Mesothelial cell of epicardium (in vitro differentiated cells): ENCODE measurements around the gene ZNF19. TPM values are rescaled to one million over a fixed set of nuclear protein-coding genes. Genes with fewer than 3 reads are reported as not detected.

Experiments used
- DNase-seq, 2 experiments: peaks; one replicate each; pipeline ENCODE4 v3.0.0; 2021; ENCODE audit warnings: low spot score in 2 of 2; ENCODE audit not compliant: unreplicated experiment in 2 of 2
- H3K27ac Mint-ChIP-seq: 2 replicates; pipeline ENCODE4 v1.8.0; 2021; ENCODE audit warnings: mixed read lengths
- H3K27me3 Mint-ChIP-seq: 2 replicates; pipeline ENCODE4 v1.8.0; 2021; ENCODE audit warnings: low read depth, mixed read lengths
- H3K36me3 Mint-ChIP-seq: 2 replicates; pipeline ENCODE4 v1.8.0; 2021; ENCODE audit warnings: mixed read lengths
- H3K4me1 Mint-ChIP-seq: 2 replicates; pipeline ENCODE4 v1.8.0; 2021; ENCODE audit warnings: mixed read lengths
- H3K4me3 Mint-ChIP-seq: 2 replicates; pipeline ENCODE4 v1.8.0; 2021; ENCODE audit warnings: mild to moderate bottlenecking, moderate library complexity, mixed read lengths
- H3K9me3 Mint-ChIP-seq: 2 replicates; pipeline ENCODE4 v1.8.0; 2021; ENCODE audit warnings: mixed read lengths
- CTCF ChIP-seq: fragments of 200-600 bp; sonication (generic); IDR thresholded peaks from one replicate; pipeline ENCODE4 v1.5.0; 2021; ENCODE audit warnings: antibody characterized with exemption; ENCODE audit not compliant: unreplicated experiment
- total RNA-seq: library from RNA; stranded (reverse); gene quantifications from 3 replicates; pipeline ENCODE4 v1.2.1, GENCODE V29; 2021

Gene ZNF19
- total RNA-seq, 1 donor from 2014 or later: 7.3 TPM

- Mint-ChIP-seq H3K9me3 (peaks cover 3% of the 10 kb centered on the region), H3K4me3 (no peak overlapping the region), H3K4me1 (no peaks in the 10 kb centered on the region), H3K36me3 (no peaks in the 10 kb centered on the region), H3K27me3 (peaks cover 68% of the 10 kb centered on the region), H3K27ac (no peak overlapping the region)
- TF ChIP-seq CTCF: no peak
- no peak for DNase-seq
Measured at GRCh38 chr16:71431991-71432390, 57.1 kb downstream of the ZNF19 start.

DNA sequence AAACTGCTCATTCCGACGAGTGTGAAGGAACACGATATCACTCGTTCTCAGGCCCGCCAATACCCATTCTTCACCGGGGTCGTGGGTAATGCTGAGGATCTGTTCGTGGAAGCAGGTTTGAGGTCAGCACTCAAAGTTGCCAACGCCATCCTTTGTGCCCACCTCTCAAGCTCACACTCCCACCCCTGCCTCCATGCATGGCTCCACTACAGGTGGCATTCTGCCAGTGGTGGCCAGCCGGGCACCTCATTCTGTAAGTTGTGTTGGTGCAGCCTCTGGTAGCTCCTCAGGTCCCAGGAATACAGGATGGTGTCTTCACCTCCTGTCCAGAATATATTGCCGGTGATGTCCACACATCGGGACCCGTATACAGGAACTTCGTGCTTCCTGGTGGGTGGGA lies 57.9 kb downstream of the ZNF19 start:
- TF ChIP-seq CTCF: no peak
- no peak for DNase-seq
- Mint-ChIP-seq H3K36me3 (no peaks in the 10 kb centered on the region), H3K4me1 (peaks cover 5% of the 10 kb centered on the region), H3K4me3 (no peak overlapping the region), H3K27me3 (peaks cover 69% of the 10 kb centered on the region), H3K9me3 (peaks cover 3% of the 10 kb centered on the region), H3K27ac (no peak overlapping the region)

- H3K27me3 Mint-ChIP-seq: peaks cover 69% of the 10 kb centered on the region
- H3K4me3 Mint-ChIP-seq: no peak overlapping the region
- no peak for TF ChIP-seq CTCF
- no peaks in the 10 kb centered on the region for H3K36me3 Mint-ChIP-seq
- DNase-seq: no peak
- peaks cover 3% of the 10 kb centered on the region for H3K9me3 Mint-ChIP-seq
- peaks cover 5% of the 10 kb centered on the region for H3K4me1 Mint-ChIP-seq
- no peak overlapping the region for H3K27ac Mint-ChIP-seq
Measured at GRCh38 chr16:71430744-71431143, 58.4 kb downstream of the ZNF19 start.

- H3K27me3 Mint-ChIP-seq: peaks cover 75% of the 10 kb centered on the region
- H3K9me3 Mint-ChIP-seq: peaks cover 3% of the 10 kb centered on the region
- no peak overlapping the region for H3K27ac Mint-ChIP-seq
- no peak for DNase-seq
- peaks cover 5% of the 10 kb centered on the region for H3K4me1 Mint-ChIP-seq
- no peak for TF ChIP-seq CTCF
- H3K4me3 Mint-ChIP-seq: no peak overlapping the region
- no peaks in the 10 kb centered on the region for H3K36me3 Mint-ChIP-seq
Measured at GRCh38 chr16:71429581-71429980, 59.5 kb downstream of the ZNF19 start.

GRCh38 chr16:71428883-71429282 lies 60.2 kb downstream of the ZNF19 start:
- peaks cover 5% of the 10 kb centered on the region for H3K4me1 Mint-ChIP-seq

More at GRCh38 chr16:71428883-71429282, 60.2 kb downstream of the ZNF19 start:
- peaks cover 78% of the 10 kb centered on the region for H3K27me3 Mint-ChIP-seq
- TF ChIP-seq CTCF: no peak
- DNase-seq: no peak
- H3K9me3 Mint-ChIP-seq: peaks cover 3% of the 10 kb centered on the region
- H3K36me3 Mint-ChIP-seq: no peaks in the 10 kb centered on the region
- no peak overlapping the region for H3K27ac Mint-ChIP-seq
- no peak overlapping the region for H3K4me3 Mint-ChIP-seq
